Measurements from ENCODE around the gene CAMSAP1.

The CAMSAP1 gene

GRCh38 chr9:135787776-135788575 is 119.4 kb downstream of the CAMSAP1 start:
- TF ChIP-seq TEAD4 (IDR thresholded peaks at IDR 0.05) (no peak), CEBPB (IDR thresholded peaks at IDR 0.05) (no peak), TAF1 (IDR thresholded peaks at IDR 0.05; ENCODE audit: low read depth) (no peak), TCF12 (IDR thresholded peaks at IDR 0.05; ENCODE audit: low read depth) (no peak), FOXM1 (IDR thresholded peaks at IDR 0.05; ENCODE audit: borderline replicate concordance, low read depth) (no peak), ZBTB7A (IDR thresholded peaks at IDR 0.05; ENCODE audit: low read depth) (no peak), EGR1 (IDR thresholded peaks at IDR 0.05) (no peak), RAD21 (IDR thresholded peaks at IDR 0.05; ENCODE audit: low read depth) (no peak), NFIC (IDR thresholded peaks at IDR 0.05) (no peak), YY1 (IDR thresholded peaks at IDR 0.05; ENCODE audit: low read depth) (no peak), CREB1 (IDR thresholded peaks at IDR 0.05; ENCODE audit: low read depth) (no peak), EP300 (IDR thresholded peaks at IDR 0.05; ENCODE audit: borderline replicate concordance) (no peak)
- TF ChIP-seq, protein P1, sequence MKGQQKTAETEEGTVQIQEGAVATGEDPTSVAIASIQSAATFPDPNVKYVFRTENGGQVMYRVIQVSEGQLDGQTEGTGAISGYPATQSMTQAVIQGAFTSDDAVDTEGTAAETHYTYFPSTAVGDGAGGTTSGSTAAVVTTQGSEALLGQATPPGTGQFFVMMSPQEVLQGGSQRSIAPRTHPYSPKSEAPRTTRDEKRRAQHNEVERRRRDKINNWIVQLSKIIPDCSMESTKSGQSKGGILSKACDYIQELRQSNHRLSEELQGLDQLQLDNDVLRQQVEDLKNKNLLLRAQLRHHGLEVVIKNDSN (IDR thresholded peaks at IDR 0.05): no peak
- TF ChIP-seq, protein P2, sequence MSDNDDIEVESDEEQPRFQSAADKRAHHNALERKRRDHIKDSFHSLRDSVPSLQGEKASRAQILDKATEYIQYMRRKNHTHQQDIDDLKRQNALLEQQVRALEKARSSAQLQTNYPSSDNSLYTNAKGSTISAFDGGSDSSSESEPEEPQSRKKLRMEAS (IDR thresholded peaks at IDR 0.05): no peak
- TF ChIP-seq, protein P3, sequence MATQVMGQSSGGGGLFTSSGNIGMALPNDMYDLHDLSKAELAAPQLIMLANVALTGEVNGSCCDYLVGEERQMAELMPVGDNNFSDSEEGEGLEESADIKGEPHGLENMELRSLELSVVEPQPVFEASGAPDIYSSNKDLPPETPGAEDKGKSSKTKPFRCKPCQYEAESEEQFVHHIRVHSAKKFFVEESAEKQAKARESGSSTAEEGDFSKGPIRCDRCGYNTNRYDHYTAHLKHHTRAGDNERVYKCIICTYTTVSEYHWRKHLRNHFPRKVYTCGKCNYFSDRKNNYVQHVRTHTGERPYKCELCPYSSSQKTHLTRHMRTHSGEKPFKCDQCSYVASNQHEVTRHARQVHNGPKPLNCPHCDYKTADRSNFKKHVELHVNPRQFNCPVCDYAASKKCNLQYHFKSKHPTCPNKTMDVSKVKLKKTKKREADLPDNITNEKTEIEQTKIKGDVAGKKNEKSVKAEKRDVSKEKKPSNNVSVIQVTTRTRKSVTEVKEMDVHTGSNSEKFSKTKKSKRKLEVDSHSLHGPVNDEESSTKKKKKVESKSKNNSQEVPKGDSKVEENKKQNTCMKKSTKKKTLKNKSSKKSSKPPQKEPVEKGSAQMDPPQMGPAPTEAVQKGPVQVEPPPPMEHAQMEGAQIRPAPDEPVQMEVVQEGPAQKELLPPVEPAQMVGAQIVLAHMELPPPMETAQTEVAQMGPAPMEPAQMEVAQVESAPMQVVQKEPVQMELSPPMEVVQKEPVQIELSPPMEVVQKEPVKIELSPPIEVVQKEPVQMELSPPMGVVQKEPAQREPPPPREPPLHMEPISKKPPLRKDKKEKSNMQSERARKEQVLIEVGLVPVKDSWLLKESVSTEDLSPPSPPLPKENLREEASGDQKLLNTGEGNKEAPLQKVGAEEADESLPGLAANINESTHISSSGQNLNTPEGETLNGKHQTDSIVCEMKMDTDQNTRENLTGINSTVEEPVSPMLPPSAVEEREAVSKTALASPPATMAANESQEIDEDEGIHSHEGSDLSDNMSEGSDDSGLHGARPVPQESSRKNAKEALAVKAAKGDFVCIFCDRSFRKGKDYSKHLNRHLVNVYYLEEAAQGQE (IDR thresholded peaks at IDR 0.05; ENCODE audit: low read depth): no peak

DNA sequence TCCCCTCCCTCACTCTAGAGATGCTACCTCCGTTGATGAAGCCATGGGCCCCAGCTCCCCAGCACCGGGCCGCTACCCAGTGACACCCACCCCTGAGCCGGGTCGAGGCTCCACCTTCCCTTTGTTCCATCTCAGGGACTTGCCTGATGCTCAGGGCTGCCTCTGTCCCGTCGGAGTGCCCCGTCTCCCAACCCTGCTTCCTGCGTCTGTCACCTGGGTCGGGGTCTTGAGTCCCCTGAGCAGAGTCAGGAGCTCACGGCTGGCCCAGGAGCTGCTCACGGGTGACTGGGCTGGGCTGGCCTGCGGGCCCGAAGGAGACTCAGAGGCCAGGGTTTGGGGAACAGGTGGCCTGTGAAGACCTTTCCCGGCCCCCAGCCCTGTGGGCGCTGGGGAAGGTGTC is 120.0 kb downstream of the CAMSAP1 start:
- TF ChIP-seq TCF12 (IDR thresholded peaks at IDR 0.05; ENCODE audit: low read depth) (no peak), CREB1 (IDR thresholded peaks at IDR 0.05; ENCODE audit: low read depth) (no peak), TAF1 (IDR thresholded peaks at IDR 0.05; ENCODE audit: low read depth) (no peak), YY1 (IDR thresholded peaks at IDR 0.05; ENCODE audit: low read depth) (no peak), TEAD4 (IDR thresholded peaks at IDR 0.05) (no peak), EGR1 (IDR thresholded peaks at IDR 0.05) (no peak), NFIC (IDR thresholded peaks at IDR 0.05) (no peak), ZBTB7A (IDR thresholded peaks at IDR 0.05; ENCODE audit: low read depth) (no peak), FOXM1 (IDR thresholded peaks at IDR 0.05; ENCODE audit: borderline replicate concordance, low read depth) (no peak), CEBPB (IDR thresholded peaks at IDR 0.05) (no peak), RAD21 (IDR thresholded peaks at IDR 0.05; ENCODE audit: low read depth) (no peak)
- TF ChIP-seq, protein P1 (IDR thresholded peaks at IDR 0.05): no peak

- TF ChIP-seq CREB1 (IDR thresholded peaks at IDR 0.05; ENCODE audit: low read depth) (no peak), EP300 (IDR thresholded peaks at IDR 0.05; ENCODE audit: borderline replicate concordance) (no peak), NFIC (IDR thresholded peaks at IDR 0.05) (no peak), RAD21 (IDR thresholded peaks at IDR 0.05; ENCODE audit: low read depth) (no peak), EGR1 (IDR thresholded peaks at IDR 0.05) (no peak)
- TF ChIP-seq, protein P2 (IDR thresholded peaks at IDR 0.05): no peak
Observed at GRCh38 chr9:135786146-135786690, 121.1 kb downstream of the CAMSAP1 start.

- TF ChIP-seq EP300 (IDR thresholded peaks at IDR 0.05; ENCODE audit: borderline replicate concordance) (no peak), RAD21 (IDR thresholded peaks at IDR 0.05; ENCODE audit: low read depth) (peak; percentile 14; the same call in 1 of the 2 replicates)
Observed at GRCh38 chr9:135785013-135785575, 122.3 kb downstream of the CAMSAP1 start.

DNA sequence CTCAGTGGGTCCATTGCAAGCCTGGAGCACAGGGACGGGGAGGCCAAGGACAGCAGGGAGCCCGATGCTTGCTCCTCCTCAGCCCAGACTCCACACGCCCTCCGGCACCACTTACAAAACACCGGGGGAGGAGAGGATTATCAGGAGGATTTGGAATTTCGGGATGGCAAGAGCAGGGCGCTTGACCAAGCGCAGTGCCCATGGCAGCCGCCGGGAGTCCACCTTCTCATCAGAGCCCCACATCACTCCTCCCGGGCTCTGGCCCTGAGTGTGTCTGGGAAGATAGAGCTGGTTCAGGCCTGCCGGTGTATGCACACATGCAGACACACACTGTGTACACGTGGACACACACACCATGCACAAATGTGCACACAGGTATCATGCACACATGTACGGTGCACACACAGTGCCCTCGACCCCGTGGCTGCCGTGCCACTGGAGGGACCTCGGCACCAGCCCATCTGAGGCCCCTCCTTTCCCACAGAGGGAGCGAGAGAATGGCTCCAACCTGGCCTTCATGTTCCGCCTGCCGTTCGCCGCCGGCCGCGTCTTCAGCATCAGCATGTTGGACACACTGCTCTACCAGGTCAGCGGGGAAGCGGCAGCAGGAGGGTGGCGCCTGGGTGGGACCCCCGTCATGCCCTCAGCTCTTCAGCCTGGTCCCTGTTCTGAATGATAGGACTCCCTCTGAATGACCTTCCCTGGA is 123.7 kb downstream of the CAMSAP1 start:
- TF ChIP-seq CEBPB (IDR thresholded peaks at IDR 0.05) (no peak), TCF12 (IDR thresholded peaks at IDR 0.05; ENCODE audit: low read depth) (no peak), NFIC (IDR thresholded peaks at IDR 0.05) (no peak), TEAD4 (IDR thresholded peaks at IDR 0.05) (no peak), RAD21 (IDR thresholded peaks at IDR 0.05; ENCODE audit: low read depth) (no peak), EGR1 (IDR thresholded peaks at IDR 0.05) (no peak), ZBTB7A (IDR thresholded peaks at IDR 0.05; ENCODE audit: low read depth) (no peak), TAF1 (IDR thresholded peaks at IDR 0.05; ENCODE audit: low read depth) (no peak), CREB1 (IDR thresholded peaks at IDR 0.05; ENCODE audit: low read depth) (no peak), FOXM1 (IDR thresholded peaks at IDR 0.05; ENCODE audit: borderline replicate concordance, low read depth) (no peak), YY1 (IDR thresholded peaks at IDR 0.05; ENCODE audit: low read depth) (no peak)
- TF ChIP-seq, protein P3 (IDR thresholded peaks at IDR 0.05; ENCODE audit: low read depth): no peak
- TF ChIP-seq, protein P2 (IDR thresholded peaks at IDR 0.05): no peak
- TF ChIP-seq, protein P1 (IDR thresholded peaks at IDR 0.05): no peak
